Measurements from ENCODE around the gene PCCA.
"Not testable (repeated sequence)": the region's sequence is repeated elsewhere in the genome, so short reads cannot be mapped to it uniquely, and the experiment has no call there.

Gene PCCA

GRCh38 chr13:100211016-100211710 lies 122.3 kb downstream of the PCCA start:
- no peak for TF ChIP-seq GATA1 (IDR thresholded peaks at IDR 0.05; ENCODE audit: low read depth, low read length)
- TF ChIP-seq POLR2A (IDR thresholded peaks at IDR 0.05; ENCODE audit: low read length): no peak
- DNase-seq: no peak

GRCh38 chr13:100212904-100213553 lies 124.1 kb downstream of the PCCA start:
- no peak for TF ChIP-seq GATA1 (IDR thresholded peaks at IDR 0.05; ENCODE audit: low read depth, low read length)
- TF ChIP-seq POLR2A (IDR thresholded peaks at IDR 0.05; ENCODE audit: low read length): no peak
- no peak for DNase-seq

GRCh38 chr13:100213576-100213975 lies 124.7 kb downstream of the PCCA start:
- no peak for TF ChIP-seq GATA1 (IDR thresholded peaks at IDR 0.05; ENCODE audit: low read depth, low read length)
- TF ChIP-seq POLR2A (IDR thresholded peaks at IDR 0.05; ENCODE audit: low read length): no peak
- DNase-seq: no peak

- no peak for TF ChIP-seq POLR2A (IDR thresholded peaks at IDR 0.05; ENCODE audit: low read length)
- TF ChIP-seq GATA1 (IDR thresholded peaks at IDR 0.05; ENCODE audit: low read depth, low read length): no peak
- no peak for DNase-seq
Measured at GRCh38 chr13:100214886-100215285, 126.0 kb downstream of the PCCA start.

- TF ChIP-seq POLR2A (IDR thresholded peaks at IDR 0.05; ENCODE audit: low read length) (no peak), GATA1 (IDR thresholded peaks at IDR 0.05; ENCODE audit: low read depth, low read length) (no peak)
- no peak for DNase-seq
Measured at GRCh38 chr13:100221166-100221565, 132.3 kb downstream of the PCCA start.

GRCh38 chr13:100223966-100224530 lies 135.2 kb downstream of the PCCA start:
- DNase-seq: not testable (repeated sequence)

GRCh38 chr13:100229603-100230002 lies 140.7 kb downstream of the PCCA start:
- DNase-seq: no peak
- TF ChIP-seq POLR2A (IDR thresholded peaks at IDR 0.05; ENCODE audit: low read length) (no peak), GATA1 (IDR thresholded peaks at IDR 0.05; ENCODE audit: low read depth, low read length) (no peak)

- TF ChIP-seq GATA1 (IDR thresholded peaks at IDR 0.05; ENCODE audit: low read depth, low read length) (no peak), POLR2A (IDR thresholded peaks at IDR 0.05; ENCODE audit: low read length) (no peak)
Measured at GRCh38 chr13:100230769-100231149, 141.9 kb downstream of the PCCA start.

GRCh38 chr13:100231176-100231575 lies 142.3 kb downstream of the PCCA start:
- DNase-seq: no peak
- TF ChIP-seq GATA1 (IDR thresholded peaks at IDR 0.05; ENCODE audit: low read depth, low read length) (no peak), POLR2A (IDR thresholded peaks at IDR 0.05; ENCODE audit: low read length) (no peak)

More at GRCh38 chr13:100230769-100231149, 141.9 kb downstream of the PCCA start:
- no peak for DNase-seq

- TF ChIP-seq GATA1 (IDR thresholded peaks at IDR 0.05; ENCODE audit: low read depth, low read length): no peak
- DNase-seq: no peak
Measured at GRCh38 chr13:100234006-100234405, 145.1 kb downstream of the PCCA start.

- DNase-seq: no peak
Measured at GRCh38 chr13:100234524-100235136, 145.7 kb downstream of the PCCA start.

GRCh38 chr13:100235311-100235901 lies 146.5 kb downstream of the PCCA start:
- peak; percentile 23 to 57 for DNase-seq
- TF ChIP-seq GATA1 (IDR thresholded peaks at IDR 0.05; ENCODE audit: low read depth, low read length) (no peak), POLR2A (IDR thresholded peaks at IDR 0.05; ENCODE audit: low read length) (no peak)

More at GRCh38 chr13:100234524-100235136, 145.7 kb downstream of the PCCA start:
- TF ChIP-seq POLR2A (IDR thresholded peaks at IDR 0.05; ENCODE audit: low read length): no peak
- no peak for TF ChIP-seq GATA1 (IDR thresholded peaks at IDR 0.05; ENCODE audit: low read depth, low read length)

- TF ChIP-seq POLR2A (IDR thresholded peaks at IDR 0.05; ENCODE audit: low read length): no peak
- TF ChIP-seq GATA1 (IDR thresholded peaks at IDR 0.05; ENCODE audit: low read depth, low read length): no peak
- no peak for DNase-seq
Measured at GRCh38 chr13:100240109-100240779, 151.4 kb downstream of the PCCA start.

GRCh38 chr13:100244431-100244830 lies 155.5 kb downstream of the PCCA start:
- DNase-seq: no peak
- TF ChIP-seq GATA1 (IDR thresholded peaks at IDR 0.05; ENCODE audit: low read depth, low read length): no peak
- TF ChIP-seq POLR2A (IDR thresholded peaks at IDR 0.05; ENCODE audit: low read length): no peak

All from erythroblast (primary cell).